Sigmoid colon (tissue), 7 donors: ENCODE measurements around the gene CD248. TPM values are rescaled to one million over a fixed set of nuclear protein-coding genes. Genes with fewer than 3 reads are reported as not detected.

Source experiments
- DNase-seq: peaks from one replicate; pipeline ENCODE4 v3.0.0-alpha.2; 2019
- H3K27ac ChIP-seq, 4 donors: fragments of 200-600 bp; sonication (generic); one replicate each; pipeline ENCODE4 v1.5.1; 2016 to 2019; ENCODE audit warnings: mild to moderate bottlenecking in 1 of 4
- H3K27me3 ChIP-seq, 3 donors: fragments of 200-600 bp; sonication (generic); one replicate each; pipeline ENCODE4 v1.5.1; 2019; ENCODE audit warnings: mild to moderate bottlenecking in 1 of 3
- H3K36me3 ChIP-seq, 4 donors: fragments of 200-600 bp; sonication (generic); one replicate each; pipeline ENCODE4 v1.5.1; 2016 to 2019
- H3K4me1 ChIP-seq, 4 donors: fragments of 200-600 bp; sonication (generic); one replicate each; pipeline ENCODE4 v1.5.1; 2017 to 2019
- H3K4me3 ChIP-seq, 4 donors: fragments of 200-600 bp; sonication (generic); one replicate each; pipeline ENCODE4 v1.5.1; 2017 to 2019; ENCODE audit warnings: mild to moderate bottlenecking in 2 of 4, moderate library complexity in 1 of 4
- H3K9me3 ChIP-seq, 4 donors: fragments of 200-600 bp in 3 of 4; sonication (generic) in 3 of 4; one replicate each; pipeline versions ENCODE4 v1.5.1 to v1.6.1; 2013 to 2019
- EP300 ChIP-seq, 4 donors: sonication (generic); formaldehyde crosslinking; IDR thresholded peaks; one replicate each; pipeline ENCODE4 v1.6.1; 2017; ENCODE audit warnings: antibody characterized with exemption in 4 of 4
- POLR2A ChIP-seq, 2 donors: fragments of 450-650 bp; IDR thresholded peaks; one replicate each; pipeline ENCODE4 v1.6.1; 2016; ENCODE audit warnings: antibody characterized with exemption in 2 of 2, mild to moderate bottlenecking in 2 of 2, moderate library complexity in 2 of 2
- POLR2AphosphoS5 ChIP-seq, 4 donors: sonication (generic); formaldehyde crosslinking; IDR thresholded peaks; one replicate each; pipeline ENCODE4 v1.6.1; 2017; ENCODE audit warnings: antibody characterized with exemption in 4 of 4
- WGBS, 2 donors: extraction: QIAGEN DNeasy Blood & Tissue Kit; methylation state at CpG; one replicate each; pipeline ENCODE4 v1.1.7; 2013; 5-methylcytosine and 5-hydroxymethylcytosine counted together
- intact Hi-C: fragments of 100-400 bp; cut with DNase I; formaldehyde crosslinking; loops from one replicate; pipeline ENCODE4 v1.15.1; 2023
- polyA plus RNA-seq, 3 donors: library from polyadenylated mRNA; stranded (reverse); fragments of 200-250 nt; gene quantifications; one replicate each; pipeline ENCODE4 v1.2.3, GENCODE V29; 2013
- total RNA-seq, 4 donors: library from RNA; depleted of rRNA; stranded (reverse); fragments of >200 nt; gene quantifications; one replicate each; pipeline ENCODE4 v1.1.0, GENCODE V29; 2016
- TF ChIP-seq, protein P1 (sequence below), 4 experiments: fragments of 450-650 bp in 3 of 4; fragments of 200-600 bp in 1 of 4; IDR thresholded peaks; one replicate each; pipeline ENCODE4 v1.5.1; 2016 to 2019; ENCODE audit warnings: antibody characterized with exemption in 4 of 4, mild to moderate bottlenecking in 3 of 4, moderate library complexity in 2 of 4
- donor health status: healthy with polysubstance abuse.
- donor health status: Bipolar disorder and iron deficiency.
- donor health status: healthy.

Gene CD248
- total and polyA plus RNA-seq, 7 donors = 1.2 to 26.3 (median 6.1) TPM

DNA sequence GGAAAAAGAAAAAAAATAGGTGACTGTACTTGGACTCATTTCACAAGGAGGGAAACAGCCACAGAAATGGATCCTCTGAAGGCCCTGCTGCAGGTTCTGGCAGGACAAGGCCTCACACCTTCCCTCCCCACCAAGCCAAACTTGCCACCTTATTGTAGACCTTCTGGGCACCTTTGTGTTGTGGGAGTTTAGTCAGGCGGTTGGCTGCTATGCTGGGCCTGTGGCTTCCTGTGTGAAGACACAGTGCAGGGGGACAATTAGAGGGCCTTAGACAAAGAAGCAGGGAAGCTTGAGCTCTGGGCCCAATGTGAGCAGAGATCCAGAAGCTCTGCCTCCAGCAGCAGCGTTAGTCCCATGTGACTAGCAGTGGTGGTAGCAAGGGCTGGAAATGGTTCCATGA lies 44.2 kb downstream of the CD248 start:
- H3K9me3 ChIP-seq = no peaks in the 10 kb centered on the region
- peaks cover 23 to 54% (median 41%) of the 10 kb centered on the region in 4 donors for H3K36me3 ChIP-seq
- DNase-seq = no peak
- H3K27me3 ChIP-seq = no peaks in the 10 kb centered on the region
- TF ChIP-seq, protein P1, sequence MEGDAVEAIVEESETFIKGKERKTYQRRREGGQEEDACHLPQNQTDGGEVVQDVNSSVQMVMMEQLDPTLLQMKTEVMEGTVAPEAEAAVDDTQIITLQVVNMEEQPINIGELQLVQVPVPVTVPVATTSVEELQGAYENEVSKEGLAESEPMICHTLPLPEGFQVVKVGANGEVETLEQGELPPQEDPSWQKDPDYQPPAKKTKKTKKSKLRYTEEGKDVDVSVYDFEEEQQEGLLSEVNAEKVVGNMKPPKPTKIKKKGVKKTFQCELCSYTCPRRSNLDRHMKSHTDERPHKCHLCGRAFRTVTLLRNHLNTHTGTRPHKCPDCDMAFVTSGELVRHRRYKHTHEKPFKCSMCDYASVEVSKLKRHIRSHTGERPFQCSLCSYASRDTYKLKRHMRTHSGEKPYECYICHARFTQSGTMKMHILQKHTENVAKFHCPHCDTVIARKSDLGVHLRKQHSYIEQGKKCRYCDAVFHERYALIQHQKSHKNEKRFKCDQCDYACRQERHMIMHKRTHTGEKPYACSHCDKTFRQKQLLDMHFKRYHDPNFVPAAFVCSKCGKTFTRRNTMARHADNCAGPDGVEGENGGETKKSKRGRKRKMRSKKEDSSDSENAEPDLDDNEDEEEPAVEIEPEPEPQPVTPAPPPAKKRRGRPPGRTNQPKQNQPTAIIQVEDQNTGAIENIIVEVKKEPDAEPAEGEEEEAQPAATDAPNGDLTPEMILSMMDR (IDR thresholded peaks at IDR 0.05) = no peak
- TF ChIP-seq POLR2A (IDR thresholded peaks at IDR 0.05) = no peak
- TF ChIP-seq POLR2AphosphoS5 (IDR thresholded peaks at IDR 0.05) = no peak
- TF ChIP-seq EP300 (IDR thresholded peaks at IDR 0.05) = no peak
- no peak overlapping the region for H3K27ac ChIP-seq
- WGBS, 2 donors = 86 to 94% methylated on average over 2 of the region's 2 CpGs
- H3K4me3 ChIP-seq = no peak overlapping the region
- peaks cover 0 to 24% (median 18%) of the 10 kb centered on the region in 4 donors for H3K4me1 ChIP-seq
- intact Hi-C loops = no loop called here

DNA sequence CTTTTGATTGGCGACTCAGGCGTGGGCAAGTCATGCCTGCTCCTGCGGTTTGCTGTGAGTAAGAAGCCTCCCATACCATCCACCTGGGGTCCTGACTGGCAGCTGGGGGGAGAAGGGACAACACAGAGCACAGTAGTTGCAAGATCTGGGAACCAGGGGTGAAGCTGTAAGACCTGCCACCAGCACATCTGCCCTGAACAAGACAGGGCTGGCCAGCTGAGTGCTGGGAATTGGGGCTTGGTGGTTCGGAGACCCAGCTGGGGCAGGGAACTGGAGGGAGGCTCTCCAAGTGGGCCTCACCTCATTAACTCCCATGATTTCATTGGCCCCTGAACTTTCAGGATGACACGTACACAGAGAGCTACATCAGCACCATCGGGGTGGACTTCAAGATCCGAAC lies 45.0 kb downstream of the CD248 start:
- Histone ChIP-seq H3K27me3 (no peaks in the 10 kb centered on the region), H3K36me3 (peaks cover 23 to 54% (median 41%) of the 10 kb centered on the region in 4 donors), H3K9me3 (no peaks in the 10 kb centered on the region), H3K4me3 (no peak overlapping the region), H3K4me1 (peaks cover 0 to 24% (median 18%) of the 10 kb centered on the region in 4 donors), H3K27ac (no peak overlapping the region)
- intact Hi-C loops = no loop called here
- TF ChIP-seq, protein P1 (IDR thresholded peaks at IDR 0.05) = no peak
- TF ChIP-seq POLR2A (IDR thresholded peaks at IDR 0.05) (no peak), EP300 (IDR thresholded peaks at IDR 0.05) (no peak), POLR2AphosphoS5 (IDR thresholded peaks at IDR 0.05) (no peak)
- DNase-seq = no peak
- whole genome bisulfite sequencing, 2 donors = 93 to 95% methylated on average over 7 of the region's 7 CpGs

DNA sequence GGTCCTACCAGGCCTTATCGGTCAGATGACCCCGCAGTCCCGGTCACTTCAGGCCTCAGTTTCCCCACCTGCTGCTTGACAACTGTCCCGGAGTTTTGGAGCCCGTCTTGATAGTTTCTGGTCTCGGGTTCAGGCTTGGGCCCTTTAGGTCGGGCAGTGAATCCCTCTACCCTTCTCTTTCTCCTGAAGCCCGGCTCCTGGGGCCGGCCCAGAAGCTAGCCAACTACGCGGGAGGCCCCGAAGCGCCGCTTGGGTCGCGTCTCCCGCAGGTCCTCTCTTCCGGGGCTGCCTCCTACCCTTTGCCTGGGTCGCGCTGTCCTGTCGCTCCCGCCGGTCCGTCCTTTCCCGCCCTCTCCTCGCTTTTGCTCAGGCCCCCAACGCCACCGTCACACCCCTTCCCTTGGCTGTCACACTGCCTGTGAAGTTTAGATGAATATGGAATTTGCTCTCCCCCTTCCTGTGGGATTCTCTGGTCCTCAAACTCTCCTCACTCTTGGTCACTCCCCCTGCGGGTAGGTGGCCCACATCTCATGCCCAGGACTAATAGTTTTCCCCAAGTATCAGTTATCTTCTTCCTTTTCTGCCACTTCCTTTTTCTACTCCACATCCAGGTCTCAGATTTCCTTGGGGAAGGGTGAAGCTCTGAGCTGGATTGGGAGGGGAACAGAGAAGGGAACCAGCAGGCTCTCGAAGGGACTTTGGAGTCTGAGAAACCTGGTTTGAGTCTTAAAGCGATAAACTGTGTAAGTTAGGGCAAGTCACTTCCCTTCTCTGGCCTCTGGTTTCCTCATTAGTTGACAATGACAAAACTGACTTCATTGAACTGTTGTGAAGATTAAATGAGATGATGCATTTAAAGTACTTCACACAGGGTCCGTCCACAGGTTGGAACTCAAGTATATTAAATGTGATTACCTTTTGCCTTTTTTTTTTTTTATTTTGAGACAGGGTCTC lies 47.6 kb downstream of the CD248 start:
- peaks cover 23 to 45% (median 33%) of the 10 kb centered on the region in 4 donors for H3K36me3 ChIP-seq
- peak overlapping the region; percentile 96 to 99 (median 97) for H3K27ac ChIP-seq
- TF ChIP-seq EP300 (IDR thresholded peaks at IDR 0.05) = no peak
- TF ChIP-seq POLR2A (IDR thresholded peaks at IDR 0.05) = no peak
- TF ChIP-seq, protein P1 (IDR thresholded peaks at IDR 0.05) = no peak
- no peak for TF ChIP-seq POLR2AphosphoS5 (IDR thresholded peaks at IDR 0.05)
- intact Hi-C loops = no loop called here
- H3K27me3 ChIP-seq = no peaks in the 10 kb centered on the region
- H3K4me1 ChIP-seq = peaks cover 0 to 35% (median 30%) of the 10 kb centered on the region in 4 donors
- H3K9me3 ChIP-seq = no peaks in the 10 kb centered on the region
- DNase-seq = no peak
- peak overlapping the region; percentile 73 to 94 (median 84) for H3K4me3 ChIP-seq
- WGBS, 2 donors = 2 to 3% methylated on average over 32 of the region's 32 CpGs

DNA sequence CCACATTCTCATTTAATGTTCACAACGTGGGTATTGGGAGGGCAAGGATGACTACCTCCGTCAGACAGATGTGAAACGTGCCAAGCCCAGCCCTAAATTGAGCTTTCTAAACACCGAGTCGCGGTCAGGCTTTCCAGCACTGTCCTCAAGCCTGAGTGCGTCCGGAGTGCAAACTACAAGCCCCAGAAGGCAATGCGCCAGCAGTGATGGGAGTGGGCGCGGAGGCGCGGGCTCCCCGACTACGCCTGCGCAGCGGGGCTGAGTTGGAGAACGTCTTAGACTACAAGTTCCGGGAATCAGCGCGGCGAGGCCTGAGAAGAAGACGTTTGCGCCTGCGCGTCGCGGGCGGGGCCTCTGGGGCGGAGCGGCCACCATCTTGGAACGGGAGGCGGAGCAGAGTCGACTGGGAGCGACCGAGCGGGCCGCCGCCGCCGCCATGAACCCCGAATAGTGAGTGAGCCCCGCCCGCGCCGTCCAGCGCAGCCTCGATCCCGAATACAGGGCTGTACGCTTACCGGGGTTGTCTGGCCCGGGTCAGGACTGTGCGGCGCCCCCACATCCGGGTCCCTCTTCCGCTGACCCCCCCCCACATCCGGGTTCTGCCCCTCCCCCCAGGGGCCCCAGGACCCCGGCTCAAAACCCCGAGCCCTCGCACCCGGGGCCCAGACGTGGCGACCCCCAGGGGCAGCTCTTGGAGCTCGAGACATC lies 48.4 kb downstream of the CD248 start, which contains the start of gene RAB1B:
Gene RAB1B, plus strand, starts transcription at position 396 of the 708 bp plus-strand sequence. Its CDS starts 41 bp downstream, at position 437.
- Histone ChIP-seq H3K4me1 (peaks cover 0 to 35% (median 30%) of the 10 kb centered on the region in 4 donors), H3K9me3 (no peaks in the 10 kb centered on the region), H3K36me3 (peaks cover 17 to 45% (median 28%) of the 10 kb centered on the region in 4 donors), H3K27ac (peak within 1 kb of the TSS; percentile 96 to 99 (median 97)), H3K4me3 (peak within 1 kb of the TSS; percentile 73 to 94 (median 84)), H3K27me3 (no peaks in the 10 kb centered on the region)
- WGBS, 2 donors = 0% methylated on average over 64 of the region's 64 CpGs
- intact Hi-C loops = no loop called here
- TF ChIP-seq POLR2A (IDR thresholded peaks at IDR 0.05) = peak; percentile 59 to 81
- TF ChIP-seq POLR2AphosphoS5 (IDR thresholded peaks at IDR 0.05) = peak; percentile 95 to 97 (median 96)
- TF ChIP-seq EP300 (IDR thresholded peaks at IDR 0.05) = no peak
- TF ChIP-seq, protein P1 (IDR thresholded peaks at IDR 0.05) = no peak
- DNase-seq = peak; percentile 100
